GM10266 (cell line): ENCODE measurements around the gene TMEM256.
A peak's percentile ranks its signal among the peaks of the same experiment; 100 is the strongest.

Experiments used
- DNase-seq: peaks from one replicate; pipeline ENCODE4 v3.0.0; 2012; ENCODE audit errors: extremely low spot score
- CTCF ChIP-seq: IDR thresholded peaks from 2 replicates; pipeline ENCODE4 v1.5.1; 2012; ENCODE audit warnings: mild to moderate bottlenecking, low read depth; ENCODE audit not compliant: control insufficient read depth, insufficient read depth; ENCODE audit errors: missing control alignments

Gene TMEM256

GRCh38 chr17:7437369-7437863 lies 33.5 kb upstream of the TMEM256 start:
- no peak for DNase-seq
- no peak for TF ChIP-seq CTCF

GRCh38 chr17:7436556-7437368 lies 32.9 kb upstream of the TMEM256 start:
- TF ChIP-seq CTCF: peak; percentile 97
- peak; percentile 85 for DNase-seq

GRCh38 chr17:7435676-7436555 lies 32.0 kb upstream of the TMEM256 start:
- TF ChIP-seq CTCF: peak; percentile 27
- DNase-seq: peak; percentile 61

- TF ChIP-seq CTCF: no peak
- no peak for DNase-seq
Observed at GRCh38 chr17:7432296-7432695, 28.4 kb upstream of the TMEM256 start.

GRCh38 chr17:7431231-7431630 lies 27.3 kb upstream of the TMEM256 start:
- no peak for DNase-seq
- no peak for TF ChIP-seq CTCF

- DNase-seq: no peak
- TF ChIP-seq CTCF: no peak
Observed at GRCh38 chr17:7429722-7430121, 25.8 kb upstream of the TMEM256 start.
